Lower leg skin (tissue), 3 donors: ENCODE data around the gene GSG1L.

Source experiments
- CTCF ChIP-seq, 3 donors: fragments of 450-650 bp; IDR thresholded peaks; one replicate each; pipeline ENCODE4 v1.5.1; 2016; ENCODE audit warnings: antibody characterized with exemption in 3 of 3, mild to moderate bottlenecking in 3 of 3, moderate library complexity in 2 of 3
- POLR2A ChIP-seq, 2 donors: fragments of 450-650 bp; IDR thresholded peaks; one replicate each; pipeline ENCODE4 v1.6.1; 2016 to 2017; ENCODE audit warnings: antibody characterized with exemption in 2 of 2, mild to moderate bottlenecking in 1 of 2, moderate library complexity in 1 of 2

GRCh38 chr16:27803775-27804549 is 259.6 kb downstream of the GSG1L start:
- TF ChIP-seq CTCF (IDR thresholded peaks at IDR 0.05) (no peak), POLR2A (IDR thresholded peaks at IDR 0.05) (no peak)
